Measurements from ENCODE around the gene TFRC. TPM values are rescaled to one million over a fixed set of nuclear protein-coding genes. Genes with fewer than 3 reads are reported as not detected.

The TFRC gene
- total RNA-seq, 1 experiment from 2014 or later: 261 TPM

- no peak for TF ChIP-seq EGR1 (IDR thresholded peaks at IDR 0.05; ENCODE audit: low read depth)
- no peak for TF ChIP-seq MAX (IDR thresholded peaks at IDR 0.05)
- no peak for TF ChIP-seq POLR2A (IDR thresholded peaks at IDR 0.05; ENCODE audit: borderline replicate concordance, extremely low read depth, insufficient read depth, insufficient read length)
- no peak for TF ChIP-seq SIN3A (IDR thresholded peaks at IDR 0.05; ENCODE audit: low read depth)
- no peak for TF ChIP-seq YY1 (IDR thresholded peaks at IDR 0.05; ENCODE audit: extremely low read depth, insufficient replicate concordance, low read depth, low read length)
- no peak for TF ChIP-seq CBX3 (IDR thresholded peaks at IDR 0.05; ENCODE audit: low read depth)
- no peak for TF ChIP-seq TCF7L2 (IDR thresholded peaks at IDR 0.05; ENCODE audit: borderline replicate concordance, extremely low read depth, insufficient read depth, insufficient read length)
- no peak for TF ChIP-seq ZBTB33 (IDR thresholded peaks at IDR 0.05; ENCODE audit: extremely low read depth, insufficient replicate concordance, low read length)
- TF ChIP-seq JUND (IDR thresholded peaks at IDR 0.05): no peak
- no peak for TF ChIP-seq CEBPB (IDR thresholded peaks at IDR 0.05; ENCODE audit: low read depth)
- RAD21 ChIA-PET (ENCODE audit: low non-redundant PET in 1 of 2, low total read pairs in 2 of 2, uncharacterized antibody in 2 of 2, unreplicated experiment in 2 of 2): no interaction called here
Measured at GRCh38 chr3:196063049-196063448, 18.8 kb downstream of the TFRC start.

More at GRCh38 chr3:196063049-196063448, 18.8 kb downstream of the TFRC start:
- H3K79me2 ChIP-seq (ENCODE audit: insufficient read depth, low read length): peaks cover 44% of the 10 kb centered on the region
- DNase-seq (ENCODE audit: low read depth, low spot score): no peak
- intact Hi-C loops (cut with micrococcal nuclease): no loop called here
- CTCF ChIA-PET: no interaction called here
- H3K4me1 ChIP-seq (ENCODE audit: control insufficient read depth in 1 of 2, insufficient read depth in 2 of 2, low read length in 2 of 2): no peaks in the 10 kb centered on the region
- H3K9me3 ChIP-seq (ENCODE audit: control insufficient read depth in 1 of 2, insufficient read depth in 1 of 2, low read depth in 1 of 2, low read length in 2 of 2): no peaks in the 10 kb centered on the region
- POLR2A ChIA-PET: no interaction called here
- H3K27ac ChIP-seq (ENCODE audit: low read depth, low read length): no peak overlapping the region
- peaks cover 13% of the 10 kb centered on the region; the same call in 1 of the 2 replicates for H4K20me1 ChIP-seq (ENCODE audit: insufficient read depth)
- H3K9ac ChIP-seq (ENCODE audit: low read length): no peak overlapping the region
- H2AFZ ChIP-seq (ENCODE audit: low read depth, low read length, poor library complexity, severe bottlenecking): no peak overlapping the region
- H3K9me2 ChIP-seq (ENCODE audit: insufficient read depth): no peaks in the 10 kb centered on the region
- H3K27me3 ChIP-seq (ENCODE audit: insufficient read depth, low read length): no peaks in the 10 kb centered on the region
- no TSS peak for BruUV-seq (replicated peaks)
- peaks cover 77 to 82% of the 10 kb centered on the region in 2 experiments for H3K36me3 ChIP-seq (ENCODE audit: control insufficient read depth in 1 of 2, insufficient read depth in 2 of 2, low read length in 2 of 2)
- H3K4me3 ChIP-seq (replicated peaks in 1 of 2; ENCODE audit: low read depth in 1 of 2, low read length in 2 of 2): no peak overlapping the region
- H3K4me2 ChIP-seq (ENCODE audit: low read length): no peak overlapping the region
- no peak for ATAC-seq
